Erythroblast (primary cell): ENCODE data around the gene RHOJ.
A peak's percentile ranks its signal among the peaks of the same experiment; 100 is the strongest.
"Not testable (repeated sequence)": the region's sequence is repeated elsewhere in the genome, so short reads cannot be mapped to it uniquely, and the experiment has no call there.

Experiments
- DNase-seq, 2 experiments: peaks; one replicate each; lab custom pipeline; 2025; lab: John Stamatoyannopoulos, UW
- GATA1 ChIP-seq: IDR thresholded peaks from 2 replicates; pipeline ENCODE4 v1.6.1; 2011; ENCODE audit warnings: low read depth, mild to moderate bottlenecking, control low read depth, low read length, moderate library complexity
- POLR2A ChIP-seq: IDR thresholded peaks from 2 replicates; pipeline ENCODE4 v1.6.1; 2011; ENCODE audit warnings: mild to moderate bottlenecking, low read length

RHOJ gene

GRCh38 chr14:63287666-63288483, 83.6 kb downstream of the RHOJ start:
- no peak for DNase-seq
- TF ChIP-seq GATA1 (no peak), POLR2A (no peak)

GRCh38 chr14:63288853-63289252, 84.6 kb downstream of the RHOJ start:
- TF ChIP-seq GATA1 (no peak), POLR2A (no peak)
- no peak for DNase-seq

GRCh38 chr14:63290741-63291430, 86.6 kb downstream of the RHOJ start:
- DNase-seq, result no peak
- no peak for TF ChIP-seq POLR2A
- no peak for TF ChIP-seq GATA1

- TF ChIP-seq GATA1 (no peak), POLR2A (no peak)
- no peak for DNase-seq
These were observed 88.6 kb downstream of the RHOJ start for GRCh38 chr14:63292805-63293204.

- DNase-seq, result no peak
- no peak for TF ChIP-seq GATA1
- no peak for TF ChIP-seq POLR2A
These were observed 91.0 kb downstream of the RHOJ start for GRCh38 chr14:63295231-63295685.

- TF ChIP-seq GATA1, result no peak
- no peak for TF ChIP-seq POLR2A
These were observed 91.9 kb downstream of the RHOJ start for GRCh38 chr14:63296060-63296563.

GRCh38 chr14:63297372-63298063, 93.3 kb downstream of the RHOJ start:
- no peak for TF ChIP-seq POLR2A
- TF ChIP-seq GATA1, result no peak

More at GRCh38 chr14:63296060-63296563, 91.9 kb downstream of the RHOJ start:
- DNase-seq, result no peak

GRCh38 chr14:63299351-63300110, 95.3 kb downstream of the RHOJ start:
- no peak for DNase-seq
- TF ChIP-seq GATA1 (no peak), POLR2A (no peak)

More at GRCh38 chr14:63297372-63298063, 93.3 kb downstream of the RHOJ start:
- no peak for DNase-seq

GRCh38 chr14:63300854-63301253, 96.6 kb downstream of the RHOJ start:
- no peak for TF ChIP-seq GATA1
- no peak for TF ChIP-seq POLR2A
- no peak for DNase-seq

GRCh38 chr14:63301891-63302534, 97.8 kb downstream of the RHOJ start:
- no peak for DNase-seq
- no peak for TF ChIP-seq POLR2A
- no peak for TF ChIP-seq GATA1

GRCh38 chr14:63304429-63304828, 100.2 kb downstream of the RHOJ start:
- not testable (repeated sequence) for DNase-seq

GRCh38 chr14:63308723-63309317, 104.6 kb downstream of the RHOJ start:
- TF ChIP-seq GATA1, result no peak
- no peak for TF ChIP-seq POLR2A
- peak in 1 of 2 experiments; percentile 17 for DNase-seq
